ENCODE results near the gene ARNT2.
A peak's percentile ranks its signal among the peaks of the same experiment; 100 is the strongest.

Gene ARNT2

DNA sequence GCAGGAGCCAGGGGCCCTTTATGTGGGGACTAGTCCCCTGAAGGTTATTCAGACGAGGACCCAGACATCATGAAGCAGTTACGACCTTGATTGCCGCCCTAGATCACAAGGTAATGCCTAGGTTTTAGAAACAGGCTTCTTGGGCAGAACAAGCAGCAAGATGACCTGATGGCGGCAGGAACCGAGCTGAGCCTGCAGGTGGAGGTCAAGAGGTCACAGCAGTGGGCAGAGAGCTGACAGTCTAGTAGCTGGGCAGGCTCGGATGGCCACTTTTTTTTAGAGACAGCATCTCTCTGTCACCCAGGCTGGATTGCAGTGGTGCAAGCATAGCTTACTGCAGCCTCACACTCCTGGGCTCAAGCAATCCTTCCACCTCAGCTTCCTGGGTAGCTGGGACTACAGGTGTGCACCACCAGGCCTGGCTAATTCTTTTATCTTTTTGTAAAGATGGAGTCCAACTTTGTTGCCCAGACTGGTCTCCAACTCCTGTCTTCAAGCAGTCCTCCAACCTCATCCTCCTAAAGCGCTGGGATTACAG is 207.4 kb downstream of the ARNT2 start:
- DNase-seq = peak in 1 of 42 donors; percentile 5
- intact Hi-C loops (cut with DNase I) = no loop called here

DNA sequence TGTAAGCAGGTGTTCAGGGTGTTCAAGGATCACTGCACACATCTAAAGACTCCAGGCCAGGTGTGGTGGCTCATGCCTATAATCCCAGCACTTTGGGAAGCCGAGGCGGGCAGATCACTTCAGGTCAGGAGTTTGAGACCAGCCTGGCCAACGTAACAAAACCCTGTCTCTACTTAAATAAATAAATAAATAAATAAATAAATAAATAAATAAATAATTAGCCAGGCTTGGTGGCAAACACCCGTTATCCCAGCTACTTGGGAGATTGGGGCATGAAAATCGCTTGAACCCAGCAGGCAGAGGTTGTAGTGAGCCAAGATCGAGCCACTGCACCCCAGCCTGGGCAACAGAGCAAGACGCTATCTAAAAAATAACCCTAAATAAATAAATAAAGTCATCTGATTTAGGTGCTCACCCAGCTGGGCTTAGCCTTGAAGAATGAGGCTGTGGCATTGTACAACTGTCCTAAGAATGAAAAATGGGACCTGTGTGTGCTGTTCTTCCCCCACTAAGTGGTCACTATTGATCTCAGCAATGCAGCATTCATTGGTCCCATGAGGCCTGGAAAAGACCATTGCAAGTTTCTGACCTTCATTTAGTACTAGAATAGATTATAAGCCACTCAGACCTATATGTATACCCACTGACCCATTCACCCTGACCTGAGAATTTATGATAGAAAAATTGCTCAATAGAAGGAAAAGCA is 208.1 kb downstream of the ARNT2 start:
- intact Hi-C loops (cut with DNase I) = no loop called here

DNA sequence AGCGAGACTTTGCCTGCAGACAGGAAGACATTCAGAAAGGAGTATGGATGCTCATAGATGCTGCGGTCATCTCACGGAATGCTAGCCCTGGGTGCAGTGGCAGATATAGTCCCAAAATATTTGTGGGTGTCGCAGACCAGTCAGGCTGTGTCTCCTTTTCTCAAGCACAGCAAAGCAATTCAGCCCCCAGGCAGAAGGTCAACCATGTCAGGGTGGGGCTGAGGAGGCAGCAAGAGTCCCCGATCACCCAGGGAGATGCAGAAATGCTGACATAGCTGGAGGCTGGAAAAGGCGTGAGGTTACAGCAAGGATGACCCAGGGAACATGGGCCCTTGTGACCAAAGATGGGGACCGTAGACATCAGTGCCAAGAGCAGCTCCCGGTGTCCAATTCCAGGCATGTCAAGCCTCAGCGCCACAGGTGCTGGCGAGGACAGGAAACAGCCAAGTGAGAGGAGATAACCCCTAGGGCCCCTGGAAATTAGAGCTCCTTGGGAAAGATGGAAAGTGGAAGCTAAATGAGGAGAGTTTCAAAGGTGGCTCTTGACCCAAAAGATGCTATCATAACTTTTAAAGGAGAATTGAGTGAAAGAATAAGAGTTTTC is 209.7 kb downstream of the ARNT2 start:
- intact Hi-C loops (cut with DNase I) = no loop called here
- DNase-seq = peak in 2 of 42 donors; percentile 12 to 35

More for the DNA sequence above, 208.1 kb downstream of the ARNT2 start:
- DNase-seq = peak in 2 of 42 donors; percentile 15 to 20

DNA sequence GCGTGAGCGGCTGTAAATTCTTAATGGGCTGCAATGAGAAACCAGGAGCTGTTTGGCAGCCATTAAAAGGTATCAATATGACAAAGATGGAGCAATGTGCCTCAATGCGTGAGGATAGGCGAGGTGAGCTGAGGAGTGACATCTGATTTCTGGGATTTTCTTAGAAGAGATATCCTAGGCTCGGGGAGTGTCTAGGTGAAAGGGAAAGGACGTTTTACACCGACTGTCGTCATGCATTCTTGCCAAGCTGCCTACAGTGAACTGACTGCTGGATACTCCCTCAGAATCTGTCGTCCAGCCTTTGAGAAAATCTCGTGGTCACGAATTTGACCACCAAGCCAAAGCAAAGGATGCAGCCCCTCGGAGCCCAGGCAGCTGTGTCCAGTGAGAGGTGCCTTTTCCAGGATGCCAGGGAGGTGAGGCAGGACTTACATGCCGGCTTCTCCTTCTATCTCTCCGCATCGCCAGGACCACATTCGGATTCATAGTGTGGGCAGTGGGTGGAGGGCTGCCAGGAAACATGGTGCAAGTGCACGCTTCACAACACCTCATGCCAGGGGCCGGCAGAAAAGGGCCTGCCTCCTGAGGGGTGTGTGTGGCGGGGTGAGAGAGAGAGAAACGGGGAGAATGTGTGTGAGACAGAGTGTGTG is 210.7 kb downstream of the ARNT2 start:
- peak in 2 of 42 donors; percentile 10 to 29 for DNase-seq
- intact Hi-C loops (cut with DNase I) = no loop called here

DNA sequence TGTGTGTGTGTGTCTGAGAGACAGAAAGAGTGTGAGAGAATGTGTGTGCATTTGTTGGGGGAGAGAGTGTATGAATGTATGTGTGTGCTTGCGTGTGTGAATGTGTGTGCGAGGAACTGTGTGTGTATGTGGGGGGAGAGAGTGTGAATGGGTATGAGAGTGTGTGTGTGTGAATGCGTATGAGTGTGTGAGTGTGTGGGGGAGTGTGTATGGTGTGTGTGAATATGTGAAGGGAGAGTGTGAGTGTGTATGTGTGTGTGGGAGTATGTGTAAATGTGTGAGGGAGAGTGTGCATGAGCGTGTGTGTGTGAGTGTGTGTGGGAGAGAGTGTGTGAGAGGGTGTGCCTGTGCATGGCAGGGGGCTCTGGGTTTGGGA is 211.2 kb downstream of the ARNT2 start:
- no peak for DNase-seq

DNA sequence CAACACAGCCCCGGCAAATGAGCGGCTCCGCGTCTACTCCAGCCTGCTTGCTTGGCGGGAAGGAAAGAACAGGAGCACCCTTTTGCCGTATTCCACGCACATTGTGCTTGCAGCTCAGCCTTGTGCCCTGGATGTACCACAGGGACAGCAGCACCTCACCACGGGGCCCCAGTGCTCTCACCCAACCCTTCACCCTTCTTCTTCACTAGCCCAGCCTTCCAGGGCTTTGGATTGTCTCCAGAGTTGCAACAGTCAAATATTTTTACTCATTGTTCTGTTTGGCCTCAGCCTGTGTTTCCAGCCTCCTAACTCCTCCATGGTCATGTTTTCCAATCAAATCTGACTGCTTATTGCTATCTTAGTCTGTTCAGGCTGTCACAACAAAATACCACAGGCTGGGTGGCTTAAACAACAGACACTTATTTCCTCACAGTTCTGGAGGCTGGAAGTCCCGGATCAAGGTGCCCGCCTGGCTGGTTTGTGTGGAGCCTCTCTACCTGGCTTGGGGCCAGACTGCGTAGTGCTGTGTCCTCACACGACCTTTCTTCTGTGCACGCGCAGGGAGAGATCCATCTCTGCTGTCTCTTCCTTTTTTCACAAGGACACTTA is 211.7 kb downstream of the ARNT2 start:
- peak in 1 of 42 donors; percentile 31 for DNase-seq
- intact Hi-C loops (cut with DNase I) = no loop called here

More for the DNA sequence above, 211.2 kb downstream of the ARNT2 start:
- intact Hi-C loops (cut with DNase I) = no loop called here

DNA sequence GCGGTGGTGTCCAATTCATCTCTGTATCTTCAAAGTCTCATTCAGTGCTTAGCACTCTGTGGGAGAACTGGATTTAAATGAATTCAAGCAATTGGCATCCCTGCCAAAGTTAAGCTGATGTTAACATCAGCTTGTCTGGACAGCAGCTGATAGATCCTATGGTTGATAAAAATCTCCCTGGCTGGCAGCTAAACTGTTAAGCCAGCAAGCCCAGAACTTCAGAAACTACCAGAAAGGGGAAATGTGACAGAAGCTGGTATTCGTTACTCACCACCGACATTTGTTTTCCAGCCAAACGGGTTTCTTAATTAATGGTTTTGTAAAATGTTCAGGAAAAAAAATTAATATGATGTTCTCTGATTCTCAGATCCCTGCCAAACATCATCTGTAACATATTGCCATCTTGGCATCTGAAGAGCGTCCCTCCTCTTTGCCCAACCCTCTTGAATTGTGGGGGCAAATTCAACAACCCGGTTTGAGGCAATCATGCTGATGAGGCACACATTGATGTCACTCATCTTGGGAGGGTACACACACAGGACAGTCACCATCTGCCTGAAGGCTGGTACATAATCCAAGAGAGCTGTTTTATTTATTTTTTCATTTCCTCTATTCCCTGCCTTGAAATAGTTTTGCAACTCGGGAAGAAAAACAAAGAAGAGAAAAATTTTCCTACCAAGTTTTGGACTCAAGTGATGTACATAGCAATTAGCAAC is 214.7 kb downstream of the ARNT2 start:
- intact Hi-C loops (cut with DNase I) = no loop called here

DNA sequence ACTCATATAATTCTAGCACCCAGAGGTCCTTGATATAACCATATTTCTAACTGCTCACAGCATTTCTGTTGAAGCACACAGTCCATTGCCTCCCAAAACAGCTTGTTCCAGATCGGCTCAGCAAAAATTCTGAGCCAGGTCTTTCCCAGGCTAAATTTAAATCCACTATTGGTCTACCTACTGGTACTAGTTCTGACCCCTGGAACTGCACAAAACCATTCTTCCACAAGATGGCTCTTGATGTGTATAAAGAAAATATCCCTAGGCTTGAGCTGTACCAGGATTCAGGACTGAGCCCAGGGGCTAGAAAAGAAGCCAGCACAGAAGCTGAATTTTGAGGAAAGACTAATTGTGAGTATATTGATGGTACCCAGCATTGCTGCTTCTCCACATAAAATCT is 215.5 kb downstream of the ARNT2 start:
- DNase-seq = peak in 2 of 42 donors; percentile 6 to 40
- intact Hi-C loops (cut with DNase I) = no loop called here

More for the DNA sequence above, 214.7 kb downstream of the ARNT2 start:
- DNase-seq = peak in 1 of 42 donors; percentile 35

DNA sequence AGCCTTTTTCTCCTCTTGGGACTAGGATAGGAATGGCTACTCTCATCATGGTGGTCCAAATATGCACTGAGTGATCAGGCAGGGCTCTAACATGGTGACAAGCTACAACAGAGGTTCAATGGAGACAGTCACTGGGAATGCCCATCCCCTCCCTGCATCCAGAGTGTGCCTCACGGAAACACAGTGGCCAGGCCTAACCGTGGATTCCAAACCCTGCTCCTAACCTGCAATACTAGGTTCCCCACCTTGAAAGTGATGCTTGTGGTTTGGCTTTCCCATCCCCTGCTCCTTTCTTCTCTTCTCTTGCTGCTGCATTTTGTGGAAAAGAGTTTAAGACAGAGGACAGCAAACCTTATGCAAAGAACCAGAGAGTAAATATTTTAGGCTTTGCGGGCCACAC is 216.0 kb downstream of the ARNT2 start:
- DNase-seq = peak in 1 of 42 donors; percentile 17
- intact Hi-C loops (cut with DNase I) = no loop called here

DNA sequence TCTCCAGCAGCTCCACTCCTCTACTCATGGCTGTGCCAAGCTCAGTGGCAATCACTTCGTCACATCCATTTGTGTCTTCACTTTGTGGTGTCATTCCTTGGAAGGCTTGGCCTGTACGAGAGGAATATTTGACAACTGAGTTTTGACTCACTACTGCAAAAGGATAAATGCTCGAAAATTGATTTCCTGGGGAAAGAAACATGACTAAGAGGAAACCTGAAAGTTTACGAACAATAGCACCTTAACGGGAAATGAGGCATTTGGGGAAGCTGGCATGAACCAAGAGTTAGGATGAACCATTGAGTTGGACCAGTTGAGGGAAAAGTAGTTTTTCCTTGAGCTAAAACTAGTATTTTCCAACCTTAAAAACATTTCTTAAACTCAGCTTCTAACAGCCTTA is 216.7 kb downstream of the ARNT2 start:
- intact Hi-C loops (cut with DNase I) = no loop called here
- peak in 1 of 42 donors; percentile 25 for DNase-seq

DNA sequence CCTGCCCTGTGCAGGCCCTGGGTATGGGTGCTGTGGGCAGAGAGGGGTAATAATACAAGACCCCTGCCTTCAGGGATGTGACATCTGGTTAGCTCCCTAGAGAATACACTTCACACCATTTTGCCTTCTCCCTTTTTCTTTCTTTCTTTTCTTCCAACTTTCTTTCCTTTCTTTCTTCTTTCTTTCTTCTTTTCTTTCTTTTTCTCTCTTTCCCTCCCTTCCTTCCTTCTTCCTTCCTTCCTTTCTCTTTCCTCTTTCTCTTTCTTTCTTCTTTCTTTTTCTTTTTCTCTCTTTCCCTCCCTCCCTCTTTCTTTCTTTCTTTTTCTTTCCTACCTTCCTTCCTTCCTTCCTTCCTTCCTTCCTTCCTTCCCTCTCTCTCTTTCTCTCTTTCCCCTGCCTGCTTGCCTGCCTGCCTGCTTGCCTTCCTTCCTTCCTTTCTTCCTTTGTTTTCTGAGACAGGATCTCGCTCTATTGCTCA is 222.5 kb downstream of the ARNT2 start:
- no peak for DNase-seq
- intact Hi-C loops (cut with DNase I) = no loop called here

DNA sequence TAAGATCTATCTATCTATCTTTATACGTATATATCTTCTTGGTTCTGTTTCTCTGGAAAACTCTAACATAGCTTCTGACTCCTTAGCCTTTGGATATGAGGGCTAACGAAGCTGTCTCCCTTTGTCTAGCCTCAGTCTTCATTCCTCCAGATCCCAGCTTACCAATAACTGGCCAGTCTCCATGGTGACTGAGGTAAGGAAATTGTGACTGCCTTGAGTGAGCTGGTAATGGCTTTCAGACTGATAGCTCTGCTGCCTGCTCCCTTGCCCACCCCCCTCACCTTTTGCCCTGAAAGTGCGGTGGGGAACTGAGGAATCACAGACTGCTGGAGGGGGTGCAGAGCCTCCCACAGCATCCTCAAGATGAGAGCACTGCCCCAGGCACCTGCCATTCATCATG is 225.2 kb downstream of the ARNT2 start:
- DNase-seq = peak in 1 of 42 donors; percentile 6
- intact Hi-C loops (cut with DNase I) = no loop called here

DNA sequence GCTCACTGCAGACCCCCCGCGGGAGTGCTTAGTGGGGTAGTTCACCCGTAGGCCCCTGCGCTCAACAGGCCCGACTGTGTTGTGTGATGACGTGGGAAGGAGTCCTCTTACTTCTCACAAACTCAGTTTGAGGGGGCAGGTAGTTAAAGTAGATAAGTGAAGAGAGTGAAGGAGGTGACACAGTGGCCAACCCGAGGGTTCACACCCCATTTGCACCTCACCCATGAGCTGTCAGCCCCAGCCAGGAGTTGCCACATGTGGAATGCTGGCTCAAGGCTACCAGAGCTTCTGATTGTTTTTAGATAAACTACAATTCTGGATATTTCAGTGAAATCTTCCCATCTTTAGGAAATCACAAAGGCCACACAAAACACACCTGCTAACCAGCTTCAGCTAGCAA is 226.8 kb downstream of the ARNT2 start:
- DNase-seq = no peak
- intact Hi-C loops (cut with DNase I) = no loop called here

DNA sequence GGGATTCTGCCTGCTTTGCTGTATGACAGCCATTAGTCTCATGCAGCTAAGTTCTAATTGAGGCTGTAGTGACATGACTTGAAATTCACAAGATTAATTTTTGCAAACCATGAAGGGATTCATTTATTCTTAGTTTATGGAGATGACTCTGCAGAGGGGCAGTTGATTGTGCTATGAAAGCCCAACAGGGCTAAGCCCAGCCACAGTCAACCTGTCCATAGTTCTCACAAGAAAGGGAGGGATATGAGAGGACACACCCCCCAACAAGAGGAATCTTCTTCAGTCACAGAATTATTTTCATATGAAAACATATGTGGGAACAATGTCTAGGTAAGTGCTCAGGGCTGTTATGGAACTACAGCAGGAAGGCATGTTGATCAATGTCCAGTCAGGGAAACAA is 229.0 kb downstream of the ARNT2 start:
- no peak for DNase-seq
- intact Hi-C loops (cut with DNase I) = no loop called here

DNA sequence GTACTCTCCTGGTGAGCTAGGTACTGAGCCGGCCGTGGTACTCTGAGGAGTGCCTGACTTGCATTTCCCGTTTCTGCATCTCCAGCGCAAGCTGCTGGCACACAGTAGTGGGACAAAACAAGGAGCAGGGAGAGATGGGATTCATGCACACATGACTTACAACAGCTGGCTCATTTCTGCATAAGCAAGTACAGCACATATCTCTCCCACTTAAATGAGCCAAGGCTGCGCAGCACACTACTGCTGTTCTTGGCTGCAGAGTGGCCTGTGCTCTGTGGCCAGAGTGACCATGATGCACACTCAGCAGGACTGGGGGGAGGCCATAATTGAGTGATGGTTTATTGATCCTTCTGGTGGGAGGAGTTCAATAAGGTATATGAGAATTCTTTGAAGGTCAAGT is 231.8 kb downstream of the ARNT2 start:
- intact Hi-C loops (cut with DNase I) = no loop called here
- DNase-seq = no peak

DNA sequence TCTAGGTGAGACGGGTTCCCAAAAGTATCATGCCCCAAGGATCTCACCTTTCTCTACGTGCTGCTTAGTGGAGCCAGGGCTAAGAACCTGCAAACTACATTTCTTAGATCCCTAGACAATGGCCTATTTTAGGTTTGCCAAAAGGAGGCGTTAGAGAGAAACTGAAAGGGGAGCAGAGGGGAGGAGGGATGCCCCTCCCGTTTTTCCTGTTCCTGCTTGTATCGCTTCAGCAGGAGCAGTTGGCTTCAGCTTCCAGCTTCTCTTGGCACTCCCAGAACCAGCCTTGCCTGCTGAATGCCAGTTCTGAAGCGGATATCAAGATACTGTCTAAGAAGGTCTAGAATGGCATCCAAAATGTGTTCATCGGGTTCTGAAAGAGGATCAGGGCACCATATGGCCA is 232.5 kb downstream of the ARNT2 start:
- intact Hi-C loops (cut with DNase I) = no loop called here
- DNase-seq = no peak

DNA sequence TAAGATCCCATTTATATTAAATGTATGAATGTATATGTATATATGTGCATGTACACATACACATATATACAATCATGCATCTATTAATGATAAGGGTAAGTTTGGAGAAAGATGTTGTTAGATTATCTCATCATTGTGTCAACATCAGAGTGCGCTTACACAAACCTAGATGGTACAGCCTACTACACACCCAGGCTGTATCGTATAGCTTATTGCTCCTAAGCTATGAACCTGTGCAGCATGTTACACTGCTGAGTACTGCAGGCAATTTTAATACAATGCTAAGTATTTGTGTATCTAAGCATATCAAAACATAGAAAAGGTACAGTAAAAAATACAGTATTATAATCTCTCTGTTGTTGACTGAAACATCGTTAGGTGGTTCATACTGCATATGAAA is 233.6 kb downstream of the ARNT2 start:
- intact Hi-C loops (cut with DNase I) = no loop called here
- DNase-seq = no peak

DNA sequence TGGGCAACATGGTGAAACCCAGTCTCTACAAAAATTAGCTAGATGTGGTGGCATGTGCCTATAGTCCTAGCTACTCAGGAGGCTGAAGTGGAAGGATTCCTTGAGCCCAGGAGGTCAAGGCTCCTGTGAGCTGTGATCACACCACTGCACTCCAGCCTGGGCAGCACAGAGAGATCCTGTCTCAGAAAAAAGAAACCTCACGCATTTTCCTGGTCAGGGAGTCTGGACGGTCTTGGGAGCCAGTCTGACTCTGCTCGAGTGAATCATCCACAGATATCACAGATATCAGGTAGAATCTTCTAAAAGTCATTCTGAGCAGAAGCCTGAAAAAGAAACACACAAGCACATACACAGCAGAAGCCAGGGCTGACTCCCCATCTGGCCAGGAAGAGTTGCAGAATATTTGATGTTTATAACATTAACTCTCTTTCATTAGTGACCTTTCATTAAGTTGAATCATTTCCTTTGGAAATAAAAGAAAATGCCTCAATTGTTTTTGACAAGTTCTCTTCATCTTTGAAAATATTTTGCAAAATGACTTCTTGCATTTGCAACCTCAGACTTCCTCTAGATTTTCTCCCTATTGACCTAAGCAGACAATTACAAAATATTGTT is 234.5 kb downstream of the ARNT2 start:
- DNase-seq = no peak
- intact Hi-C loops (cut with DNase I) = no loop called here

DNA sequence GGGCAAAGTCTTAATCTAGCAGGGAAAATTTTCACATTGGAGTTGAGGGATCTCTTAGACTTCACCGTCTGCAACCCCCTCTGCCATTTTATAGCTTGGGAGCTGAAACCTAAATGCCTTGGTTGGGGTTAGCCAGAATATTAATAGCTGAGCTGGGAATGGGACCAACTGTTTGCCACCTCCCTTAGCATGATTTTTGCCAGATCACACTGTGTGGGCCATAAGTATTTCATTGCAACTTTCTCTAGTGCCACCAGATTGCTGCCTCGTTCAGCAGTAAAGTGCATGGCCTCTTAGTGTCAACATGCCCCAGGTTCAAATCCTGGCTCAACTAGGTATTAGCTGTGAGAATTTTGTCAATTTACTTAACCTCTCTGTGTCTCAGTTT is 235.0 kb downstream of the ARNT2 start:
- DNase-seq = no peak
- intact Hi-C loops (cut with DNase I) = no loop called here
